SK-N-SH (cell line): Measurements from ENCODE around the gene LRRC36. TPM values are rescaled to one million over a fixed set of nuclear protein-coding genes. Genes with fewer than 3 reads are reported as not detected.
A peak's percentile ranks its signal among the peaks of the same experiment; 100 is the strongest.

Source experiments
- CTCF ChIA-PET: fragments of 300-600, 350-600 bp; formaldehyde crosslinking; extraction: SDS; loops from one replicate; lab custom pipeline; 2021; lab: Yijun Ruan, JAX
- POLR2A ChIA-PET: fragments of 350-600 bp; sonication (Branson Sonifier 250); formaldehyde crosslinking; extraction: SDS; loops from one replicate; lab custom pipeline; 2020; ENCODE audit warnings: antibody characterized with exemption, inconsistent platforms; lab: Yijun Ruan, JAX
- DNase-seq: peaks from one replicate; pipeline ENCODE4 v3.0.0; 2012
- H2AFZ ChIP-seq: fragments of 200-600 bp; sonication (generic); 2 replicates; pipeline ENCODE4 v1.8.1; 2016; ENCODE audit warnings: antibody characterized with exemption, mild to moderate bottlenecking, low read depth
- H3F3A ChIP-seq: fragments of 200-600 bp; sonication (generic); replicated peaks from 2 replicates; pipeline ENCODE3; 2016; ENCODE audit warnings: antibody characterized with exemption, mild to moderate bottlenecking; ENCODE audit not compliant: insufficient read depth
- H3K27ac ChIP-seq, 2 experiments: fragments of 200-500 bp in 1 of 2; fragments of 200-600 bp in 1 of 2; sonication (Bioruptor generic) in 1 of 2; sonication (generic), shearing (Covaris generic) in 1 of 2; 2 replicates each; pipeline versions ENCODE4 v1.5.1 to v1.6.1; 2014 to 2016; ENCODE audit warnings: low read depth in 2 of 2, inconsistent platforms in 1 of 2, low read length in 1 of 2, mild to moderate bottlenecking in 1 of 2, mixed read lengths in 1 of 2
- H3K27me3 ChIP-seq: fragments of 200-600 bp; sonication (generic), shearing (Covaris generic); 2 replicates; pipeline ENCODE4 v1.6.1; 2016; ENCODE audit warnings: mixed run types; ENCODE audit not compliant: insufficient read depth
- H3K36me3 ChIP-seq, 2 experiments: fragments of 200-500 bp in 1 of 2; fragments of 200-600 bp in 1 of 2; sonication (Bioruptor generic) in 1 of 2; sonication (generic) in 1 of 2; replicated peaks in 1 of 2; 2 replicates each; pipeline versions ENCODE3 to v1.5.1; 2014 to 2016; ENCODE audit warnings: low read length in 1 of 2, mild to moderate bottlenecking in 1 of 2; ENCODE audit not compliant: insufficient read depth in 2 of 2, control insufficient read depth in 1 of 2
- H3K4me1 ChIP-seq, 2 experiments: fragments of 200-500 bp in 1 of 2; fragments of 200-600 bp in 1 of 2; sonication (Bioruptor generic) in 1 of 2; sonication (generic), shearing (Covaris generic) in 1 of 2; 2 replicates each; pipeline versions ENCODE4 v1.5.1 to v1.6.1; 2014 to 2016; ENCODE audit warnings: low read depth in 1 of 2, low read length in 1 of 2, mixed run types in 1 of 2; ENCODE audit not compliant: insufficient read depth in 2 of 2, control insufficient read depth in 1 of 2
- H3K4me2 ChIP-seq: fragments of 200-600 bp; sonication (generic), shearing (Covaris generic); 2 replicates; pipeline ENCODE4 v1.6.1; 2017; ENCODE audit warnings: mixed run types
- H3K4me3 ChIP-seq, 2 experiments: fragments of 200-500 bp in 1 of 2; fragments of 200-600 bp in 1 of 2; sonication (Bioruptor generic) in 1 of 2; sonication (generic), shearing (Covaris generic) in 1 of 2; 2 replicates each; pipeline versions ENCODE4 v1.5.1 to v1.8.1; 2014 to 2016; ENCODE audit warnings: low read depth in 2 of 2, inconsistent platforms in 1 of 2, low read length in 1 of 2, mild to moderate bottlenecking in 1 of 2, mixed read lengths in 1 of 2, moderate library complexity in 1 of 2
- H3K79me2 ChIP-seq: fragments of 200-600 bp; sonication (generic); 2 replicates; pipeline ENCODE4 v1.8.1; 2017; ENCODE audit warnings: mild to moderate bottlenecking; ENCODE audit not compliant: insufficient read depth
- H3K9ac ChIP-seq: fragments of 200-600 bp; sonication (generic); 2 replicates; pipeline ENCODE4 v1.6.1; 2017; ENCODE audit warnings: mixed run types
- H3K9me2 ChIP-seq: fragments of 200-600 bp; sonication (generic); 2 replicates; pipeline ENCODE4 v1.6.1; 2017; ENCODE audit warnings: mixed run types
- H3K9me3 ChIP-seq: fragments of 200-600 bp; sonication (generic); 2 replicates; pipeline ENCODE4 v1.6.1; 2017; ENCODE audit warnings: mixed run types, mild to moderate bottlenecking, moderate library complexity
- H4K20me1 ChIP-seq: fragments of 200-600 bp; sonication (generic); 2 replicates; pipeline ENCODE4 v1.6.1; 2017; ENCODE audit warnings: mild to moderate bottlenecking, mixed run types; ENCODE audit not compliant: insufficient read depth
- CHD2 ChIP-seq: fragments of 150-350 bp; IDR thresholded peaks from 2 replicates; pipeline ENCODE4 v1.6.1; 2018; ENCODE audit warnings: low read length; ENCODE audit not compliant: partially characterized antibody
- CTCF ChIP-seq: fragments of 200-600 bp; sonication (generic); IDR thresholded peaks from 2 replicates; pipeline ENCODE4 v1.6.1; 2017; ENCODE audit warnings: antibody characterized with exemption, mild to moderate bottlenecking, moderate library complexity
- EP300 ChIP-seq, 2 experiments: IDR thresholded peaks; 2 replicates each; pipeline versions ENCODE4 v1.4.0 to v1.6.1; 2012; ENCODE audit warnings: borderline replicate concordance in 1 of 2, low read depth in 1 of 2, low read length in 1 of 2
- EZH2phosphoT487 ChIP-seq: fragments of 200-600 bp; sonication (generic); IDR thresholded peaks from 2 replicates; pipeline ENCODE4 v1.6.1; 2017; ENCODE audit warnings: low read depth, mixed run types, mild to moderate bottlenecking, antibody characterized with exemption, moderate library complexity, borderline replicate concordance
- FOSL2 ChIP-seq: IDR thresholded peaks from 2 replicates; pipeline ENCODE4 v1.4.0; 2012; ENCODE audit warnings: low read depth, mild to moderate bottlenecking, moderate library complexity, borderline replicate concordance
- FOXJ3 ChIP-seq: sonication (generic); formaldehyde crosslinking; IDR thresholded peaks from 2 replicates; pipeline ENCODE4 v1.5.1; 2020; ENCODE audit warnings: mild to moderate bottlenecking, missing genetic modification reagents
- GABPA ChIP-seq: IDR thresholded peaks from 2 replicates; pipeline ENCODE4 v1.4.0; 2012; ENCODE audit warnings: low read depth, mild to moderate bottlenecking
- GATA2 ChIP-seq: sonication (generic); formaldehyde crosslinking; IDR thresholded peaks from 2 replicates; pipeline ENCODE4 v1.5.0; 2020; ENCODE audit warnings: mild to moderate bottlenecking, missing genetic modification reagents
- JUND ChIP-seq: IDR thresholded peaks from 2 replicates; pipeline ENCODE4 v1.4.0; 2012
- MAX ChIP-seq: IDR thresholded peaks from 2 replicates; pipeline ENCODE4 v1.4.0; 2012; ENCODE audit warnings: low read depth
- PBX3 ChIP-seq: IDR thresholded peaks from 2 replicates; pipeline ENCODE4; 2012
- RAD21 ChIP-seq: IDR thresholded peaks from 2 replicates; pipeline ENCODE4 v1.6.1; 2012; ENCODE audit warnings: mild to moderate bottlenecking, low read length
- RCOR1 ChIP-seq: fragments of 150-350 bp; IDR thresholded peaks from 2 replicates; pipeline ENCODE4 v1.6.1; 2017; ENCODE audit warnings: antibody characterized with exemption, low read length
- RFX5 ChIP-seq: IDR thresholded peaks from 2 replicates; pipeline ENCODE4 v1.6.1; 2012; ENCODE audit warnings: mild to moderate bottlenecking, improper control_type of control experiment, low read length
- SIN3A ChIP-seq: IDR thresholded peaks from 2 replicates; pipeline ENCODE4 v1.6.1; 2012; ENCODE audit warnings: low read depth, mild to moderate bottlenecking, low read length, moderate library complexity, borderline replicate concordance
- SMC3 ChIP-seq: IDR thresholded peaks from 2 replicates; pipeline ENCODE4 v1.6.1; 2012; ENCODE audit warnings: low read depth, low read length, improper control_type of control experiment
- TAF1 ChIP-seq: IDR thresholded peaks from 2 replicates; pipeline ENCODE4 v1.6.1; 2012; ENCODE audit warnings: low read depth, mild to moderate bottlenecking, low read length, moderate library complexity, borderline replicate concordance
- TCF12 ChIP-seq: IDR thresholded peaks from 2 replicates; pipeline ENCODE4 v1.4.0; 2012
- TEAD4 ChIP-seq: IDR thresholded peaks from 2 replicates; pipeline ENCODE4 v1.4.0; 2012; ENCODE audit warnings: mild to moderate bottlenecking, borderline replicate concordance; ENCODE audit not compliant: insufficient read depth
- USF2 ChIP-seq: fragments of 150-350 bp; IDR thresholded peaks from 2 replicates; pipeline ENCODE4 v1.6.1; 2017; ENCODE audit warnings: antibody characterized with exemption, low read length, low read depth, borderline replicate concordance
- WGBS: methylation state at CpG from one replicate; pipeline ENCODE4 v1.1.6; 2017; ENCODE audit warnings: low lambda C conversion rate; 5-methylcytosine and 5-hydroxymethylcytosine counted together
- polyA plus RNA-seq, 3 experiments: library from polyadenylated mRNA; depleted of rRNA; stranded (reverse); fragments of >200 nt; gene quantifications; 2 replicates each; pipeline ENCODE4 v1.2.3, GENCODE V29; 2012

Gene LRRC36
- polyA plus RNA-seq, 1 of the 3 experiments (the other 2 are of a cell fraction), result 0.92 TPM

GRCh38 chr16:67411339-67411738 is 84.7 kb downstream of the LRRC36 start:
- no peak for DNase-seq
- Histone ChIP-seq H4K20me1 (no peaks in the 10 kb centered on the region), H3K9me3 (no peaks in the 10 kb centered on the region), H3F3A (peaks cover 15% of the 10 kb centered on the region), H3K4me2 (no peak overlapping the region), H3K4me1 (peaks cover 14 to 15% of the 10 kb centered on the region in 2 experiments; a peak in 3 of 4 replicates), H3K27ac (no peak overlapping the region), H3K4me3 (no peak overlapping the region), H3K36me3 (peaks cover 0 to 4% of the 10 kb centered on the region in 2 experiments), H3K9ac (no peak overlapping the region), H2AFZ (no peak overlapping the region), H3K9me2 (no peaks in the 10 kb centered on the region), H3K27me3 (no peaks in the 10 kb centered on the region), H3K79me2 (peaks cover 68% of the 10 kb centered on the region)
- POLR2A ChIA-PET, result no interaction called here
- TF ChIP-seq MAX (no peak), TEAD4 (no peak), TCF12 (no peak), RAD21 (no peak), CHD2 (no peak), USF2 (no peak), RCOR1 (no peak), GABPA (no peak), EP300 (IDR thresholded peaks at IDR 0.05; ENCODE audit: borderline replicate concordance in 1 of 2, low read depth in 1 of 2, low read length in 1 of 2) (no peak)
- CTCF ChIA-PET, result interaction anchor here (1.2 kb wide), 1 partner anchor 133 kb away, joined by 4 read pairs; the partner anchor contains the start of gene PLEKHG4
- WGBS, result 90% methylated on average over 3 of the region's 3 CpGs

GRCh38 chr16:67412294-67412693 is 85.7 kb downstream of the LRRC36 start:
- H3F3A ChIP-seq, result peaks cover 9% of the 10 kb centered on the region
- TF ChIP-seq TAF1 (no peak), RFX5 (no peak), GATA2 (CRISPR knock-in tag) (no peak), SIN3A (no peak), TEAD4 (no peak), EZH2phosphoT487 (no peak), SMC3 (no peak), CHD2 (no peak), FOSL2 (no peak), JUND (no peak), RAD21 (no peak), EP300 (IDR thresholded peaks at IDR 0.05; ENCODE audit: borderline replicate concordance in 1 of 2, low read depth in 1 of 2, low read length in 1 of 2) (no peak), CTCF (no peak), USF2 (no peak), FOXJ3 (no peak), PBX3 (no peak)
- H3K9me3 ChIP-seq, result no peaks in the 10 kb centered on the region
- ChIA-PET CTCF (interaction anchor here (0.7 to 1.4 kb wide), 4 partner anchors 12 to 134 kb away, joined by 3 to 6 read pairs (median 4); partner anchors contain the start of gene PLEKHG4), POLR2A (interaction anchor here (0.6 kb wide), 1 partner anchor 219 kb away, joined by 3 read pairs; no protein-coding TSS in a partner anchor)
- no peak overlapping the region for H3K4me2 ChIP-seq
- 74% methylated on average over 2 of the region's 2 CpGs for WGBS
- H3K4me1 ChIP-seq, result peaks cover 5 to 6% of the 10 kb centered on the region in 2 experiments; a peak in 3 of 4 replicates
- H4K20me1 ChIP-seq, result no peaks in the 10 kb centered on the region
- peaks cover 0 to 4% of the 10 kb centered on the region in 2 experiments for H3K36me3 ChIP-seq
- DNase-seq, result no peak
- no peaks in the 10 kb centered on the region for H3K27me3 ChIP-seq
- H3K27ac ChIP-seq, result peak overlapping the region in 1 of 2 experiments; percentile 33; a peak in 1 of 4 replicates
- H3K79me2 ChIP-seq, result peaks cover 73% of the 10 kb centered on the region
- H3K9me2 ChIP-seq, result no peaks in the 10 kb centered on the region
- no peak overlapping the region for H3K4me3 ChIP-seq
- H3K9ac ChIP-seq, result no peak overlapping the region
- no peak overlapping the region for H2AFZ ChIP-seq
